HUES6 (cell line): ENCODE data around the gene EN2.

Experiments used
- H3K27ac ChIP-seq: 2 replicates; pipeline ENCODE4 v1.7.0; 2013; ENCODE audit warnings: low read depth, mild to moderate bottlenecking, low read length, inconsistent platforms
- H3K27me3 ChIP-seq: 2 replicates; pipeline ENCODE4 v1.6.1; 2013; ENCODE audit warnings: low read length; ENCODE audit not compliant: control insufficient read depth, insufficient read depth
- H3K36me3 ChIP-seq: 2 replicates; pipeline ENCODE4 v1.6.1; 2013; ENCODE audit warnings: low read length; ENCODE audit not compliant: control insufficient read depth, insufficient read depth
- H3K4me1 ChIP-seq: 2 replicates; pipeline ENCODE4 v1.6.1; 2013; ENCODE audit warnings: low read length; ENCODE audit not compliant: control insufficient read depth, insufficient read depth
- H3K4me3 ChIP-seq: 2 replicates; pipeline ENCODE4 v1.5.1; 2013; ENCODE audit warnings: low read depth, low read length
- H3K9ac ChIP-seq: one replicate; pipeline ENCODE4 v1.6.1; 2013; ENCODE audit warnings: mild to moderate bottlenecking, low read length
- H3K9me3 ChIP-seq: 2 replicates; pipeline ENCODE4 v1.6.1; 2013; ENCODE audit warnings: low read depth, low read length; ENCODE audit not compliant: control insufficient read depth, insufficient read depth

Gene EN2

GRCh38 chr7:155459700-155460461, 2.0 kb downstream of the EN2 start:
- Histone ChIP-seq H3K27ac (no peak overlapping the region), H3K9ac (no peak overlapping the region), H3K4me3 (peak overlapping the region; percentile 33; the same call in 1 of the 2 replicates), H3K9me3 (no peaks in the 10 kb centered on the region), H3K4me1 (peaks cover 17% of the 10 kb centered on the region; the same call in 1 of the 2 replicates), H3K36me3 (no peaks in the 10 kb centered on the region), H3K27me3 (peaks cover 98% of the 10 kb centered on the region)

DNA sequence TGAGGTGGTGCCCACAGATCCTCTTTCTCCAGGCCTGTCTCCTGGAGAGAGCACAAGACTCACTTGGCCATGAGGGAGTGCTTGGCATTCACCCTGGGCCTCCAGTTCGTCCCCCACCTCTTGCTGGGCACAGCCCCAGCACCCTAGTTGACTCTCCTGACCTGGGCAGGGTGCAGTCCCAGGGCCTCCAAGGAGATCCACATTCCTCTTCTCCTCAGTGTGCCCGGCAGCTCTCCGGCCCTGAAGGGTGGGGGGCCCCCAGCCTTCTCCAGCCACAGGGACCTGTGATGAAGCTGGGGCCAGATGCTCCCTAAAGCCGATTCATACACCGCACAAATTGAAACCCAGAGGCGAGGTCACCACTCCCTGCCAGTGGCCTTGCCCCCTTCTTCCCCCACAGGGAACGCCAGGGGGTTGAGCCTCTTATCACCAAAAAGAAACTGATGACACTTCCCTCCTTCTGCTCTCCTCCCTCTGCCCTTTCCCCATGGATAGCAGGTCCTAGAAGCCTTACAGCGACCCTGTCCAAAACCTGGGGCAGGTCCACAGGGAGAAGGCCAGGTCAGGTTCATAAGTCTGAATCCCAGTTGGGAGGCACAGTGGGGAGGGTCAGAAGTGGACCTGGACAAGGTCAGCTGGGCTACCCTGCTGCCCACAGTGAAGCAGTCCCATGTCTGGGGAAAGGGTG, 3.1 kb downstream of the EN2 start:
- H3K27ac ChIP-seq = no peak overlapping the region
- peaks cover 98% of the 10 kb centered on the region for H3K27me3 ChIP-seq
- no peak overlapping the region for H3K9ac ChIP-seq
- H3K4me1 ChIP-seq = peaks cover 18% of the 10 kb centered on the region
- no peak overlapping the region for H3K4me3 ChIP-seq
- H3K9me3 ChIP-seq = no peaks in the 10 kb centered on the region
- no peaks in the 10 kb centered on the region for H3K36me3 ChIP-seq

- Histone ChIP-seq H3K9ac (no peak overlapping the region), H3K36me3 (no peaks in the 10 kb centered on the region), H3K27ac (no peak overlapping the region), H3K9me3 (no peaks in the 10 kb centered on the region), H3K4me1 (peaks cover 20% of the 10 kb centered on the region), H3K27me3 (peaks cover 98% of the 10 kb centered on the region), H3K4me3 (no peak overlapping the region)
Observed at GRCh38 chr7:155461631-155462030, 3.7 kb downstream of the EN2 start.

- peaks cover 98% of the 10 kb centered on the region for H3K27me3 ChIP-seq
- H3K4me3 ChIP-seq = no peak overlapping the region
- H3K4me1 ChIP-seq = peaks cover 19% of the 10 kb centered on the region
- H3K9me3 ChIP-seq = no peaks in the 10 kb centered on the region
- H3K36me3 ChIP-seq = no peaks in the 10 kb centered on the region
- no peak overlapping the region for H3K27ac ChIP-seq
- no peak overlapping the region for H3K9ac ChIP-seq
Observed at GRCh38 chr7:155462163-155462735, 4.3 kb downstream of the EN2 start.

- Histone ChIP-seq H3K4me1 (peaks cover 22% of the 10 kb centered on the region), H3K4me3 (no peak overlapping the region), H3K9me3 (no peaks in the 10 kb centered on the region), H3K36me3 (no peaks in the 10 kb centered on the region), H3K27ac (no peak overlapping the region), H3K9ac (no peak overlapping the region), H3K27me3 (peaks cover 100% of the 10 kb centered on the region)
Observed at GRCh38 chr7:155463114-155463811, 5.3 kb downstream of the EN2 start.

DNA sequence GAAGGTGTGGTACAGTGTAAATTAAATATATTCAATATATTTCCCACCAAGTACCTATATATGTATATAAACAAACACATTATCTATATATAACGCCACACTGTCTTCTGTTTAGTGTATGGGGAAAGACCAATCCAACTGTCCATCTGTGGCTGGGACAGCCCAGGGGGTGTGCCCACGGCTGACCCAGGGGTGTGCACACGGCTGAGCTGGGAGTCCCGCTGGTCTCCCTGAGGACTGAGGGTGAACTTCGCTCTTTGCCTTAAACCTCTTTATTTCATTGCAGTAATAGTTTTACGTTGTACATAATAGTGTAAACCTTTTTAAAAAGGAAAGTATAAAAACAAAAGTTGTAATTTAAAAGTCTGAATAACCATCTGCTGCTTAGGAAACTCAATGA, 6.3 kb downstream of the EN2 start:
- H3K9ac ChIP-seq = no peak overlapping the region
- peaks cover 100% of the 10 kb centered on the region for H3K27me3 ChIP-seq
- H3K4me3 ChIP-seq = no peak overlapping the region
- H3K27ac ChIP-seq = no peak overlapping the region
- no peaks in the 10 kb centered on the region for H3K36me3 ChIP-seq
- H3K4me1 ChIP-seq = peaks cover 18% of the 10 kb centered on the region
- H3K9me3 ChIP-seq = no peaks in the 10 kb centered on the region

GRCh38 chr7:155464948-155465739, 7.2 kb downstream of the EN2 start:
- H3K4me1 ChIP-seq = peaks cover 14% of the 10 kb centered on the region

GRCh38 chr7:155465761-155466141, 7.8 kb downstream of the EN2 start:
- Histone ChIP-seq H3K27me3 (peaks cover 100% of the 10 kb centered on the region), H3K4me1 (peaks cover 16% of the 10 kb centered on the region), H3K9ac (no peak overlapping the region), H3K9me3 (no peaks in the 10 kb centered on the region), H3K4me3 (no peak overlapping the region), H3K36me3 (no peaks in the 10 kb centered on the region), H3K27ac (no peak overlapping the region)

More at GRCh38 chr7:155464948-155465739, 7.2 kb downstream of the EN2 start:
- Histone ChIP-seq H3K9ac (no peak overlapping the region), H3K36me3 (no peaks in the 10 kb centered on the region), H3K9me3 (no peaks in the 10 kb centered on the region), H3K4me3 (no peak overlapping the region), H3K27ac (no peak overlapping the region), H3K27me3 (peaks cover 100% of the 10 kb centered on the region)

- Histone ChIP-seq H3K9me3 (no peaks in the 10 kb centered on the region), H3K4me3 (peak overlapping the region; percentile 56), H3K36me3 (no peaks in the 10 kb centered on the region), H3K27me3 (peaks cover 100% of the 10 kb centered on the region), H3K9ac (no peak overlapping the region), H3K27ac (no peak overlapping the region), H3K4me1 (peaks cover 22% of the 10 kb centered on the region)
Observed at GRCh38 chr7:155466142-155466813, 8.3 kb downstream of the EN2 start.
